ENCODE results near the gene RNF157. TPM values are rescaled to one million over a fixed set of nuclear protein-coding genes. Genes with fewer than 3 reads are reported as not detected.

The RNF157 gene
- total and polyA plus RNA-seq, 10 of the 15 experiments (the other 5 are each of a cell fraction or from before 2014, with no cell fraction given), result 1.4 to 15.9 (median 9.6) TPM

DNA sequence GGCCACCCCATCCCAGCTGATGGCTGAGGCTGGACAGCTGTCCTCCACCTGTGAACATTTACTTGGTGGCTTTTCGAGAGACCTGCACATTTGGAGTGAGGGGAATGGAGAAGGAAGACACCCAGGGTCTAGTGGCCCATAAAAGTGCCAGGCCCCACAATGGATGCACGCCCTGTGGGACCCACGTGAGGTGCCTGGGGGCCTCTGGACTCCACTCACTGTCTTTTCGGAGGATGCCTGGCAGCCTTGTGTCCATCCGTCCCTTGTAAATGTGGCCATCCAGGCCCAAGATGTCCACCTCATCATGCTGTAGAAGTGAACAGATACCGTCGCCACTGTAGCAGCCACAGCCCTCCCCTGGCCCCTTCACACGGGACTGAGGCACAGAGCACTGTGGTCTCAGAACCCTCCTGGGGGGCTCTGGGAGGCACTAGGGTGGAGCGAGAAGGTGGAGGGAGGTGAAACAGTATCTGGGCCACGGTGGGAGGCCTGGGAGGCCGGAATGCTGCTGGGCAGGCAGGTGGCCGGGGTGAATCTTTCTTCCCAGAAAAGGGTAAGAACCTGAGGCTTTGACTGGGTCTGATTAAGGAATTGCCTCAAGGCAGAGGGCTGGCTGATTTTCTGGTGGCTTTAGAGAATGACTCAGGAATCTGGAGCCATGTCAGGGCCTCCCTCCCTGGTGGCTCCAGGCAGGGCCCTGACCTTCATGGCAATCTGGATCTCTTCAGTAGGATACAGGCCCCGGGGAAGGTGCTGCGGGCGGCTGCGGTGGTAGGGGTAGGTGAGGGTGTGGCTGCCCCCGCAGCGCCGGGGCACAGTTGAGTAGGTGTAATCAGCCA, 36.4 kb upstream of the RNF157 start:
- FAIRE-seq, result no peak
- H3K4me1 ChIP-seq (ENCODE audit: control insufficient read depth, insufficient read depth, low read length), result peaks cover 20% of the 10 kb centered on the region

More for the DNA sequence above, 36.4 kb upstream of the RNF157 start:
- Histone ChIP-seq H3K4me2 (ENCODE audit: control insufficient read depth, insufficient read depth) (no peak overlapping the region), H3K79me2 (ENCODE audit: control insufficient read depth, insufficient read depth, low read length) (peaks cover 7% of the 10 kb centered on the region), H3K9ac (ENCODE audit: control insufficient read depth, insufficient read depth, low read length) (no peak overlapping the region), H2AFZ (ENCODE audit: control insufficient read depth, low read depth, low read length) (no peak overlapping the region), H3K4me3 (no peak overlapping the region), H4K20me1 (ENCODE audit: control insufficient read depth, insufficient read depth) (no peaks in the 10 kb centered on the region), H3K36me3 (ENCODE audit: control insufficient read depth in 2 of 2, insufficient read depth in 2 of 2, low read length in 1 of 2) (no peaks in the 10 kb centered on the region), H3K27me3 (replicated peaks in 1 of 2; ENCODE audit: control insufficient read depth in 2 of 2, insufficient read depth in 2 of 2, low read length in 1 of 2) (no peaks in the 10 kb centered on the region), H3K27ac (ENCODE audit: control insufficient read depth, insufficient read depth) (no peak overlapping the region), H3K9me3 (replicated peaks; ENCODE audit: control insufficient read depth, insufficient read depth, low read length) (no peaks in the 10 kb centered on the region)
- ChIA-PET SMC1A (ENCODE audit: uncharacterized antibody, unreplicated experiment) (interaction anchor here (9.4 kb wide), 1 partner anchor 152 kb away, joined by 63 read pairs; no protein-coding TSS in a partner anchor), RAD21 (ENCODE audit: unreplicated experiment) (interaction anchor here (1.1 to 7.4 kb wide), 3 partner anchors 10 to 153 kb away, joined by 3 to 75 read pairs (median 46); partner anchors contain the start of gene UBALD2), POLR2A (interaction anchor here (8.4 kb wide), 1 partner anchor 14 kb away, joined by 82 read pairs; the partner anchor contains the start of gene UBALD2), CTCF (interaction anchor here (2.8 to 10.6 kb wide), 3 partner anchors 93 to 156 kb away, joined by 12 to 316 read pairs (median 160); no protein-coding TSS in a partner anchor)
- in situ Hi-C loops (cut with MboI), result no loop called here
- TF ChIP-seq RUNX3 (IDR thresholded peaks at IDR 0.05; ENCODE audit: low read length) (no peak), FOS (IDR thresholded peaks at IDR 0.05; ENCODE audit: borderline replicate concordance, extremely low read depth, insufficient read length) (no peak), CREB1 (IDR thresholded peaks at IDR 0.05; ENCODE audit: low read depth) (no peak), CBFB (IDR thresholded peaks at IDR 0.05; ENCODE audit: low read depth) (no peak), TARDBP (IDR thresholded peaks at IDR 0.05; ENCODE audit: borderline replicate concordance) (no peak), POLR2AphosphoS2 (IDR thresholded peaks at IDR 0.05; ENCODE audit: low read depth, low read length) (no peak), NBN (IDR thresholded peaks at IDR 0.05) (no peak), MEF2B (IDR thresholded peaks at IDR 0.05; ENCODE audit: partially characterized antibody, poor library complexity, severe bottlenecking) (no peak), KAT2A (conservative IDR thresholded peaks at IDR 0.05; ENCODE audit: control insufficient read depth, low read depth, low read length) (no peak), STAT3 (IDR thresholded peaks at IDR 0.05; ENCODE audit: low read depth, low read length) (no peak)
- TF ChIP-seq, protein P1, sequence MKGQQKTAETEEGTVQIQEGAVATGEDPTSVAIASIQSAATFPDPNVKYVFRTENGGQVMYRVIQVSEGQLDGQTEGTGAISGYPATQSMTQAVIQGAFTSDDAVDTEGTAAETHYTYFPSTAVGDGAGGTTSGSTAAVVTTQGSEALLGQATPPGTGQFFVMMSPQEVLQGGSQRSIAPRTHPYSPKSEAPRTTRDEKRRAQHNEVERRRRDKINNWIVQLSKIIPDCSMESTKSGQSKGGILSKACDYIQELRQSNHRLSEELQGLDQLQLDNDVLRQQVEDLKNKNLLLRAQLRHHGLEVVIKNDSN (IDR thresholded peaks at IDR 0.05; ENCODE audit: borderline replicate concordance, extremely low read length, insufficient read depth, low read depth, low read length), result no peak
- TF ChIP-seq, protein P2, sequence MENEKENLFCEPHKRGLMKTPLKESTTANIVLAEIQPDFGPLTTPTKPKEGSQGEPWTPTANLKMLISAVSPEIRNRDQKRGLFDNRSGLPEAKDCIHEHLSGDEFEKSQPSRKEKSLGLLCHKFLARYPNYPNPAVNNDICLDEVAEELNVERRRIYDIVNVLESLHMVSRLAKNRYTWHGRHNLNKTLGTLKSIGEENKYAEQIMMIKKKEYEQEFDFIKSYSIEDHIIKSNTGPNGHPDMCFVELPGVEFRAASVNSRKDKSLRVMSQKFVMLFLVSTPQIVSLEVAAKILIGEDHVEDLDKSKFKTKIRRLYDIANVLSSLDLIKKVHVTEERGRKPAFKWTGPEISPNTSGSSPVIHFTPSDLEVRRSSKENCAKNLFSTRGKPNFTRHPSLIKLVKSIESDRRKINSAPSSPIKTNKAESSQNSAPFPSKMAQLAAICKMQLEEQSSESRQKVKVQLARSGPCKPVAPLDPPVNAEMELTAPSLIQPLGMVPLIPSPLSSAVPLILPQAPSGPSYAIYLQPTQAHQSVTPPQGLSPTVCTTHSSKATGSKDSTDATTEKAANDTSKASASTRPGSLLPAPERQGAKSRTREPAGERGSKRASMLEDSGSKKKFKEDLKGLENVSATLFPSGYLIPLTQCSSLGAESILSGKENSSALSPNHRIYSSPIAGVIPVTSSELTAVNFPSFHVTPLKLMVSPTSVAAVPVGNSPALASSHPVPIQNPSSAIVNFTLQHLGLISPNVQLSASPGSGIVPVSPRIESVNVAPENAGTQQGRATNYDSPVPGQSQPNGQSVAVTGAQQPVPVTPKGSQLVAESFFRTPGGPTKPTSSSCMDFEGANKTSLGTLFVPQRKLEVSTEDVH (IDR thresholded peaks at IDR 0.05; ENCODE audit: low read depth, partially characterized antibody), result no peak
- intact Hi-C loops (cut with micrococcal nuclease; ENCODE audit: unreplicated experiment), result no loop called here
- ATAC-seq, result no peak
- no peak for DNase-seq (ENCODE audit: low read depth, low spot score)
- no TSS peak for BruUV-seq (replicated peaks)
- 93% methylated on average over 19 of the region's 19 CpGs for WGBS (ENCODE audit: insufficient coverage, insufficient replicate concordance, low lambda C conversion rate, missing lambda C conversion rate)

Data from GM12878 (cell line).